Mammary epithelial cell (primary cell): ENCODE data around the gene PPFIBP2.

Experiments used
- EZH2 ChIP-seq: IDR thresholded peaks from 2 replicates; pipeline ENCODE4 v1.6.1; 2012; ENCODE audit warnings: low read length, inconsistent platforms, borderline replicate concordance
- TF ChIP-seq, protein P1 (sequence below), 2 donors: IDR thresholded peaks in 1 of 2; conservative IDR thresholded peaks in 1 of 2; 2 replicates each; pipeline ENCODE4 v1.5.1; 2011 to 2012; ENCODE audit warnings: inconsistent platforms in 2 of 2, low read length in 2 of 2, mild to moderate bottlenecking in 2 of 2, control low read depth in 1 of 2, low read depth in 1 of 2; ENCODE audit not compliant: insufficient read depth in 1 of 2; ENCODE audit errors: extremely low read depth in 1 of 2

DNA sequence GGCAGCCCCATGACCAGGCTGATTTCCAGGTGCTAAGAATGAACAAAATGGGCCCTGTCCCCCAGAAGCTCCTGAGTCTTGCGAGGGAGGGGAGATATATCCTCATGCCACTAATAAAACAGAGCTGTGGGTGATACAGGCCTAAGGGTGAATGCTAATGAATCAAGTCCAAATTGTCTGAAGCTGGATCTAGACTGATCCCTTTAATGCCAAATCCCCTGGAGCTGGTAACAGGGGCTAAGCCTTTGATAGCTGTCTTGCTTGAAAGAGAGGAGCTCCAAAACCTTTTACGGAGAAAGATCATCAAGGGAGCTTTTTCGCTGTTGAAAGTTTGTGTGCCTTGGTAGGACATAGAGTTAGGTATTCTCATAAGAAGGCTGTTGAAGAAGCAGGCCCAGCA is 79.7 kb downstream of the PPFIBP2 start:
- TF ChIP-seq, protein P1, sequence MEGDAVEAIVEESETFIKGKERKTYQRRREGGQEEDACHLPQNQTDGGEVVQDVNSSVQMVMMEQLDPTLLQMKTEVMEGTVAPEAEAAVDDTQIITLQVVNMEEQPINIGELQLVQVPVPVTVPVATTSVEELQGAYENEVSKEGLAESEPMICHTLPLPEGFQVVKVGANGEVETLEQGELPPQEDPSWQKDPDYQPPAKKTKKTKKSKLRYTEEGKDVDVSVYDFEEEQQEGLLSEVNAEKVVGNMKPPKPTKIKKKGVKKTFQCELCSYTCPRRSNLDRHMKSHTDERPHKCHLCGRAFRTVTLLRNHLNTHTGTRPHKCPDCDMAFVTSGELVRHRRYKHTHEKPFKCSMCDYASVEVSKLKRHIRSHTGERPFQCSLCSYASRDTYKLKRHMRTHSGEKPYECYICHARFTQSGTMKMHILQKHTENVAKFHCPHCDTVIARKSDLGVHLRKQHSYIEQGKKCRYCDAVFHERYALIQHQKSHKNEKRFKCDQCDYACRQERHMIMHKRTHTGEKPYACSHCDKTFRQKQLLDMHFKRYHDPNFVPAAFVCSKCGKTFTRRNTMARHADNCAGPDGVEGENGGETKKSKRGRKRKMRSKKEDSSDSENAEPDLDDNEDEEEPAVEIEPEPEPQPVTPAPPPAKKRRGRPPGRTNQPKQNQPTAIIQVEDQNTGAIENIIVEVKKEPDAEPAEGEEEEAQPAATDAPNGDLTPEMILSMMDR (conservative IDR thresholded peaks at IDR 0.05 in 1 of 2, IDR thresholded peaks at IDR 0.05 in 1 of 2; ENCODE audit: extremely low read depth in 1 of 2, insufficient read depth in 1 of 2, low read depth in 1 of 2, low read length in 2 of 2) = no peak
- TF ChIP-seq EZH2 = no peak
